K562 (cell line): ENCODE measurements around the gene AAR2. TPM values are rescaled to one million over a fixed set of nuclear protein-coding genes. Genes with fewer than 3 reads are reported as not detected.

Source experiments
- ATAC-seq: fragments of 200-7000 bp; cut with Tn5 transposase; 3 replicates; pipeline ENCODE4 v1.9.1; 2020; ENCODE audit warnings: moderate library complexity
- BruUV-seq: library from RNA; stranded (reverse); fragments of 400-500 nt; replicated peaks from 2 replicates; lab custom pipeline; 2021; lab: Mats Ljungman, UMichigan
- CTCF ChIA-PET: fragments of 300-600 bp; formaldehyde crosslinking; extraction: SDS; loops from one replicate; lab custom pipeline; 2021; ENCODE audit warnings: low intra/inter-chr PET ratio; lab: Yijun Ruan, JAX
- POLR2A ChIA-PET: fragments of 300-600, 350-650 bp; sonication (Branson Sonifier 250); formaldehyde crosslinking; extraction: SDS; loops from one replicate; lab custom pipeline; 2021; ENCODE audit warnings: antibody characterized with exemption, inconsistent platforms; lab: Yijun Ruan, JAX
- DNase-seq, 4 experiments: peaks; one replicate each; pipeline versions ENCODE4 v3.0.0 to v3.0.0-alpha.2; 2011 to 2018; ENCODE audit warnings: low spot score in 3 of 4, mixed read lengths in 3 of 4; ENCODE audit errors: extremely low read depth in 1 of 4
- FAIRE-seq: peaks from 2 replicates; lab custom pipeline; 2011; peaks lifted over from hg19 to GRCh38; lab: Jason Lieb, UNC
- H2AFZ ChIP-seq: 2 replicates; pipeline ENCODE4 v1.6.0; 2011; ENCODE audit warnings: low read depth, low read length, control low read depth, inconsistent platforms
- H3K27ac ChIP-seq: fragments of 200-600 bp; 3 replicates; pipeline ENCODE4 v1.8.0; 2011; ENCODE audit warnings: low read depth, mild to moderate bottlenecking, control low read depth, inconsistent platforms, low read length, moderate library complexity, mixed read lengths; ENCODE audit errors: extremely low read depth
- H3K27me3 ChIP-seq, 2 experiments: fragments of 300-600 bp in 1 of 2; 2 replicates in 1 of 2; 3 replicates in 1 of 2; pipeline versions ENCODE4 v1.6.0 to v1.8.0; 2011; ENCODE audit warnings: inconsistent platforms in 2 of 2, low read length in 2 of 2, mild to moderate bottlenecking in 1 of 2, mixed read lengths in 1 of 2, moderate library complexity in 1 of 2; ENCODE audit not compliant: control insufficient read depth in 2 of 2, insufficient read depth in 2 of 2
- H3K36me3 ChIP-seq: fragments of 300-600 bp; 3 replicates; pipeline ENCODE4 v1.8.0; 2011; ENCODE audit warnings: mild to moderate bottlenecking, low read length, inconsistent platforms; ENCODE audit not compliant: control insufficient read depth, insufficient read depth
- H3K4me1 ChIP-seq, 2 experiments: fragments of 200-600 bp in 1 of 2; replicated peaks in 1 of 2; 2 replicates in 1 of 2; 3 replicates in 1 of 2; pipeline versions ENCODE4 v1.5.1 to v1.8.0; 2011; ENCODE audit warnings: inconsistent platforms in 2 of 2, low read length in 2 of 2, mild to moderate bottlenecking in 1 of 2, mixed read lengths in 1 of 2, moderate library complexity in 1 of 2; ENCODE audit not compliant: control insufficient read depth in 2 of 2, insufficient read depth in 2 of 2
- H3K4me2 ChIP-seq: 2 replicates; pipeline ENCODE4 v1.6.1; 2011; ENCODE audit warnings: low read length, control low read depth, inconsistent platforms, mixed read lengths; ENCODE audit not compliant: insufficient read depth
- H3K4me3 ChIP-seq: fragments of 200-600 bp; sonication (generic), shearing (Covaris generic); 2 replicates; pipeline ENCODE4 v1.5.1; 2016; ENCODE audit warnings: control low read depth, inconsistent platforms
- H3K79me2 ChIP-seq: fragments of 200-600 bp; 3 replicates; pipeline ENCODE4 v1.8.0; 2011; ENCODE audit warnings: low read length, inconsistent platforms; ENCODE audit not compliant: control insufficient read depth, insufficient read depth
- H3K9ac ChIP-seq, 2 experiments: 2 replicates each; pipeline versions ENCODE4 v1.6.0 to v1.6.1; 2011; ENCODE audit warnings: low read depth in 2 of 2, low read length in 2 of 2, control low read depth in 1 of 2, inconsistent platforms in 1 of 2, mild to moderate bottlenecking in 1 of 2, mixed read lengths in 1 of 2; ENCODE audit not compliant: insufficient read depth in 1 of 2
- H3K9me1 ChIP-seq: one replicate; pipeline ENCODE4 v1.6.0; 2011; ENCODE audit warnings: inconsistent platforms, mild to moderate bottlenecking, low read length, moderate library complexity; ENCODE audit not compliant: control insufficient read depth, insufficient read depth
- H3K9me3 ChIP-seq: replicated peaks from 2 replicates; pipeline ENCODE4 v1.5.1; 2011; ENCODE audit warnings: low read depth, low read length, inconsistent platforms; ENCODE audit not compliant: control insufficient read depth, insufficient read depth
- H4K20me1 ChIP-seq: replicated peaks from 2 replicates; pipeline ENCODE4 v1.6.1; 2011; ENCODE audit warnings: low read length, inconsistent platforms, mixed read lengths; ENCODE audit not compliant: control insufficient read depth, insufficient read depth
- GATAD2A ChIP-seq: fragments of 450-650 bp; IDR thresholded peaks from 2 replicates; pipeline ENCODE4 v1.6.1; 2017
- HDAC2 ChIP-seq: fragments of 450-650 bp; IDR thresholded peaks from 2 replicates; pipeline ENCODE4 v1.6.1; 2016; ENCODE audit warnings: mild to moderate bottlenecking
- MCM3 ChIP-seq: fragments of 450-650 bp; IDR thresholded peaks from 2 replicates; pipeline ENCODE4 v1.6.1; 2016
- WGBS: fragments of 100-300 bp; shearing (Covaris generic); methylation state at CpG from one replicate; pipeline ENCODE4 v1.1.6; 2016; ENCODE audit warnings: low coverage, mixed read lengths; ENCODE audit not compliant: insufficient coverage; ENCODE audit errors: missing lambda C conversion rate; 5-methylcytosine and 5-hydroxymethylcytosine counted together
- in situ Hi-C: fragments of 300-500 bp; cut with MboI; formaldehyde crosslinking; loops from 4 replicates; pipeline ENCODE4 v1.15.0; 2018; ENCODE audit warnings: inconsistent platforms, mixed read lengths
- intact Hi-C: fragments of 100-400 bp; cut with micrococcal nuclease; formaldehyde crosslinking; loops from 2 replicates; pipeline ENCODE4 v1.14.2; 2022
- polyA plus RNA-seq, 8 experiments: library from polyadenylated mRNA; depleted of rRNA in 4 of 8; stranded (reverse) in 5 of 8; unstranded in 3 of 8; fragments of >200 nt; fragmentation: Nextera tagmentation in 2 of 8; fragmentation: Illumina TruSeq in 1 of 8; extraction: Ambion mirVana in 2 of 8; extraction: Trizol in 1 of 8; gene quantifications; 2 replicates each; pipeline versions ENCODE4 v1.2.1 to v1.2.3, GENCODE V29; 2011 to 2014; ENCODE audit warnings: inconsistent platforms in 1 of 8, missing spikeins in 1 of 8
- total RNA-seq, 7 experiments: library from RNA; depleted of rRNA in 6 of 7; stranded (reverse); fragments of >200 nt in 6 of 7; fragmentation: Illumina TruSeq in 2 of 7; extraction: Trizol in 2 of 7; gene quantifications; 2 replicates each; pipeline versions ENCODE4 v1.2.1 to v1.2.3, GENCODE V29; 2011 to 2021; ENCODE audit warnings: low replicate concordance in 1 of 7
- TF ChIP-seq, protein P1 (sequence below), 2 experiments: fragments of 150-350 bp in 1 of 2; IDR thresholded peaks; 2 replicates each; pipeline ENCODE4 v1.6.1; 2012 to 2016; ENCODE audit warnings: low read depth in 2 of 2, low read length in 2 of 2, mild to moderate bottlenecking in 1 of 2, moderate library complexity in 1 of 2
- TF ChIP-seq, protein P2 (sequence below), 3 experiments: fragments of 200-800 bp in 1 of 3; fragments of 250-450 bp in 1 of 3; fragments of 450-650 bp in 1 of 3; sonication (Bioruptor Pico) in 1 of 3; sonication (Bioruptor generic) in 1 of 3; formaldehyde crosslinking in 1 of 3; IDR thresholded peaks; 2 replicates each; pipeline versions ENCODE4 v1.6.1 to v1.8.0; 2016 to 2022; ENCODE audit warnings: mild to moderate bottlenecking in 2 of 3, missing genetic modification characterization in 2 of 3, missing compliant biosample characterization in 1 of 3, moderate library complexity in 1 of 3

The AAR2 gene
- total and polyA plus RNA-seq, 9 of the 15 experiments (the other 6 are each of a cell fraction or from before 2014, with no cell fraction given): 6.5 to 36.2 (median 24.7) TPM

DNA sequence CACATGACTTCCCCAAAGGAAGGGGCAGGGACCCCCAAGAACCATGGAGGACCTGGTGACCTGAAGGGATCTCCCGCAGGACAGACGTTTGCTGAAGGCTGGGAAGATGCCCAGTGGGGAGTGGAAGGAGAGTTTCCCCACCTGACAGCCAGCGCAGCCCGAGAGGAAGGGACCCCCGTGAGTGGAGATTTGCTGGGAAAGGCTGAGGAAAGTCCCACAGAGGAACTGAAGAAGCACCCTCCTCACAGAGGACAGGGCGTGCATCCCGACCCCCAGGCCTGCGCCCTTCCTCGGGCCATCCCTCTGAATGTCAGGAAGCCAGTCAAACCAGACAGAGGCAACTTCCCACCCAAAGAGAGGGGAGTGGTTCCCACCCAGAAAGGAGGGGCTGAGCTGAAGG is 29.6 kb upstream of the AAR2 start (continued):
- TF ChIP-seq, protein P1, sequence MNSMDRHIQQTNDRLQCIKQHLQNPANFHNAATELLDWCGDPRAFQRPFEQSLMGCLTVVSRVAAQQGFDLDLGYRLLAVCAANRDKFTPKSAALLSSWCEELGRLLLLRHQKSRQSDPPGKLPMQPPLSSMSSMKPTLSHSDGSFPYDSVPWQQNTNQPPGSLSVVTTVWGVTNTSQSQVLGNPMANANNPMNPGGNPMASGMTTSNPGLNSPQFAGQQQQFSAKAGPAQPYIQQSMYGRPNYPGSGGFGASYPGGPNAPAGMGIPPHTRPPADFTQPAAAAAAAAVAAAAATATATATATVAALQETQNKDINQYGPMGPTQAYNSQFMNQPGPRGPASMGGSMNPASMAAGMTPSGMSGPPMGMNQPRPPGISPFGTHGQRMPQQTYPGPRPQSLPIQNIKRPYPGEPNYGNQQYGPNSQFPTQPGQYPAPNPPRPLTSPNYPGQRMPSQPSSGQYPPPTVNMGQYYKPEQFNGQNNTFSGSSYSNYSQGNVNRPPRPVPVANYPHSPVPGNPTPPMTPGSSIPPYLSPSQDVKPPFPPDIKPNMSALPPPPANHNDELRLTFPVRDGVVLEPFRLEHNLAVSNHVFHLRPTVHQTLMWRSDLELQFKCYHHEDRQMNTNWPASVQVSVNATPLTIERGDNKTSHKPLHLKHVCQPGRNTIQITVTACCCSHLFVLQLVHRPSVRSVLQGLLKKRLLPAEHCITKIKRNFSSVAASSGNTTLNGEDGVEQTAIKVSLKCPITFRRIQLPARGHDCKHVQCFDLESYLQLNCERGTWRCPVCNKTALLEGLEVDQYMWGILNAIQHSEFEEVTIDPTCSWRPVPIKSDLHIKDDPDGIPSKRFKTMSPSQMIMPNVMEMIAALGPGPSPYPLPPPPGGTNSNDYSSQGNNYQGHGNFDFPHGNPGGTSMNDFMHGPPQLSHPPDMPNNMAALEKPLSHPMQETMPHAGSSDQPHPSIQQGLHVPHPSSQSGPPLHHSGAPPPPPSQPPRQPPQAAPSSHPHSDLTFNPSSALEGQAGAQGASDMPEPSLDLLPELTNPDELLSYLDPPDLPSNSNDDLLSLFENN (IDR thresholded peaks at IDR 0.05; ENCODE audit: low read depth in 2 of 2, low read length in 2 of 2): no peak

GRCh38 chr20:36207602-36208001 is 28.7 kb upstream of the AAR2 start:
- CTCF ChIA-PET: no interaction called here

More at GRCh38 chr20:36207602-36208001, 28.7 kb upstream of the AAR2 start:
- no peaks in the 10 kb centered on the region for H3K9me1 ChIP-seq
- TF ChIP-seq MCM3 (no peak), HDAC2 (no peak), GATAD2A (no peak)
- TF ChIP-seq, protein P2, sequence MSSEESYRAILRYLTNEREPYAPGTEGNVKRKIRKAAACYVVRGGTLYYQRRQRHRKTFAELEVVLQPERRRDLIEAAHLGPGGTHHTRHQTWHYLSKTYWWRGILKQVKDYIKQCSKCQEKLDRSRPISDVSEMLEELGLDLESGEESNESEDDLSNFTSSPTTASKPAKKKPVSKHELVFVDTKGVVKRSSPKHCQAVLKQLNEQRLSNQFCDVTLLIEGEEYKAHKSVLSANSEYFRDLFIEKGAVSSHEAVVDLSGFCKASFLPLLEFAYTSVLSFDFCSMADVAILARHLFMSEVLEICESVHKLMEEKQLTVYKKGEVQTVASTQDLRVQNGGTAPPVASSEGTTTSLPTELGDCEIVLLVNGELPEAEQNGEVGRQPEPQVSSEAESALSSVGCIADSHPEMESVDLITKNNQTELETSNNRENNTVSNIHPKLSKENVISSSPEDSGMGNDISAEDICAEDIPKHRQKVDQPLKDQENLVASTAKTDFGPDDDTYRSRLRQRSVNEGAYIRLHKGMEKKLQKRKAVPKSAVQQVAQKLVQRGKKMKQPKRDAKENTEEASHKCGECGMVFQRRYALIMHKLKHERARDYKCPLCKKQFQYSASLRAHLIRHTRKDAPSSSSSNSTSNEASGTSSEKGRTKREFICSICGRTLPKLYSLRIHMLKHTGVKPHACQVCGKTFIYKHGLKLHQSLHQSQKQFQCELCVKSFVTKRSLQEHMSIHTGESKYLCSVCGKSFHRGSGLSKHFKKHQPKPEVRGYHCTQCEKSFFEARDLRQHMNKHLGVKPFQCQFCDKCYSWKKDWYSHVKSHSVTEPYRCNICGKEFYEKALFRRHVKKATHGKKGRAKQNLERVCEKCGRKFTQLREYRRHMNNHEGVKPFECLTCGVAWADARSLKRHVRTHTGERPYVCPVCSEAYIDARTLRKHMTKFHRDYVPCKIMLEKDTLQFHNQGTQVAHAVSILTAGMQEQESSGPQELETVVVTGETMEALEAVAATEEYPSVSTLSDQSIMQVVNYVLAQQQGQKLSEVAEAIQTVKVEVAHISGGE (CRISPR knock-in tag; IDR thresholded peaks at IDR 0.05): no peak
- FAIRE-seq (no peak), DNase-seq (no peak), ATAC-seq (no peak)
- no peak overlapping the region for H2AFZ ChIP-seq
- no peak overlapping the region for H3K9ac ChIP-seq
- no peak overlapping the region for H3K27ac ChIP-seq
- H3K4me1 ChIP-seq: no peaks in the 10 kb centered on the region
- WGBS: 0% methylated on average over 11 of the region's 11 CpGs
- no peaks in the 10 kb centered on the region for H3K79me2 ChIP-seq
- intact Hi-C loops: no loop called here
- peaks cover 7% of the 10 kb centered on the region for H4K20me1 ChIP-seq
- H3K27me3 ChIP-seq: peaks cover 57 to 81% of the 10 kb centered on the region in 2 experiments
- in situ Hi-C loops: loop anchor here (25.0 kb wide), 1 partner anchor 230 kb away; no protein-coding TSS in a partner anchor
- no peak overlapping the region for H3K4me3 ChIP-seq
- BruUV-seq: no TSS peak
- POLR2A ChIA-PET: interaction anchor here (0.5 to 0.8 kb wide), 4 partner anchors 13 to 136 kb away, joined by 3 to 4 read pairs (median 3); no protein-coding TSS in a partner anchor
- H3K36me3 ChIP-seq: no peaks in the 10 kb centered on the region
- H3K4me2 ChIP-seq: no peak overlapping the region
- H3K9me3 ChIP-seq: no peaks in the 10 kb centered on the region
